ENCODE results near the gene KIF5C.

The KIF5C gene

GRCh38 chr2:149041482-149041881 is 166.5 kb downstream of the KIF5C start:
- no peak for TF ChIP-seq ZNF8 (CRISPR knock-in tag; IDR thresholded peaks at IDR 0.05)
- no peak for TF ChIP-seq ZFP30 (CRISPR knock-in tag; IDR thresholded peaks at IDR 0.05)
- TF ChIP-seq TSHZ2 (CRISPR knock-in tag; IDR thresholded peaks at IDR 0.05), result no peak
- TF ChIP-seq ISL1 (CRISPR knock-in tag; IDR thresholded peaks at IDR 0.05), result no peak
- no peak for TF ChIP-seq ZNF70 (CRISPR knock-in tag; IDR thresholded peaks at IDR 0.05)
- TF ChIP-seq RARB (CRISPR knock-in tag; IDR thresholded peaks at IDR 0.05), result no peak
- TF ChIP-seq ESRRG (CRISPR knock-in tag; IDR thresholded peaks at IDR 0.05), result no peak
- ATAC-seq, result no peak

GRCh38 chr2:149042881-149043280 is 167.9 kb downstream of the KIF5C start:
- no peak for TF ChIP-seq CSRNP3 (CRISPR knock-in tag; IDR thresholded peaks at IDR 0.05)
- TF ChIP-seq BACH2 (CRISPR knock-in tag; IDR thresholded peaks at IDR 0.05; ENCODE audit: borderline replicate concordance), result no peak
- TF ChIP-seq TOX (CRISPR knock-in tag; IDR thresholded peaks at IDR 0.05; ENCODE audit: borderline replicate concordance), result no peak
- no peak for TF ChIP-seq OSR1 (CRISPR knock-in tag; IDR thresholded peaks at IDR 0.05)
- TF ChIP-seq ESRRG (CRISPR knock-in tag; IDR thresholded peaks at IDR 0.05), result no peak
- no peak for TF ChIP-seq ZNF70 (CRISPR knock-in tag; IDR thresholded peaks at IDR 0.05)
- no peak for TF ChIP-seq CSDC2 (CRISPR knock-in tag; IDR thresholded peaks at IDR 0.05)
- no peak for TF ChIP-seq ZC3H10 (CRISPR knock-in tag; IDR thresholded peaks at IDR 0.05)
- no peak for TF ChIP-seq ZFP30 (CRISPR knock-in tag; IDR thresholded peaks at IDR 0.05)
- no peak for TF ChIP-seq RARB (CRISPR knock-in tag; IDR thresholded peaks at IDR 0.05)
- no peak for TF ChIP-seq CREB5 (CRISPR knock-in tag; IDR thresholded peaks at IDR 0.05; ENCODE audit: low read depth)
- no peak for TF ChIP-seq PATZ1 (CRISPR knock-in tag; IDR thresholded peaks at IDR 0.05; ENCODE audit: borderline replicate concordance)
- TF ChIP-seq POU6F1 (CRISPR knock-in tag; IDR thresholded peaks at IDR 0.05; ENCODE audit: borderline replicate concordance, low read depth), result no peak
- TF ChIP-seq TSHZ2 (CRISPR knock-in tag; IDR thresholded peaks at IDR 0.05), result no peak
- no peak for TF ChIP-seq ZNF8 (CRISPR knock-in tag; IDR thresholded peaks at IDR 0.05)
- ATAC-seq, result no peak

GRCh38 chr2:149044500-149044899 is 169.5 kb downstream of the KIF5C start:
- TF ChIP-seq BACH2 (CRISPR knock-in tag; IDR thresholded peaks at IDR 0.05; ENCODE audit: borderline replicate concordance), result no peak
- no peak for TF ChIP-seq PPARA (CRISPR knock-in tag; IDR thresholded peaks at IDR 0.05; ENCODE audit: borderline replicate concordance)
- TF ChIP-seq ZFP30 (CRISPR knock-in tag; IDR thresholded peaks at IDR 0.05), result no peak
- no peak for TF ChIP-seq TOX (CRISPR knock-in tag; IDR thresholded peaks at IDR 0.05; ENCODE audit: borderline replicate concordance)
- TF ChIP-seq RARB (CRISPR knock-in tag; IDR thresholded peaks at IDR 0.05), result no peak
- no peak for TF ChIP-seq TSHZ2 (CRISPR knock-in tag; IDR thresholded peaks at IDR 0.05)
- no peak for ATAC-seq

Data from SK-N-SH treated with all-trans-retinoic acid at 6 μM for 48 hours (cell line).